Fibroblast of pulmonary artery (primary cell): ENCODE results near the gene ST6GALNAC4.
A peak's percentile ranks its signal among the peaks of the same experiment; 100 is the strongest.

Source experiments
- DNase-seq: peaks from one replicate; pipeline ENCODE4 v3.0.0-alpha.2; 2010; ENCODE audit warnings: low read depth
- H3K4me3 ChIP-seq: replicated peaks from 2 replicates; pipeline ENCODE4 v1.5.1; 2011; ENCODE audit warnings: low read depth, mild to moderate bottlenecking, control low read depth, low read length, moderate library complexity
- TF ChIP-seq, protein P1 (sequence below): IDR thresholded peaks from 2 replicates; pipeline ENCODE4 v1.5.1; 2011; ENCODE audit warnings: mild to moderate bottlenecking, control low read depth, low read length, inconsistent platforms; ENCODE audit errors: missing control alignments

The ST6GALNAC4 gene

DNA sequence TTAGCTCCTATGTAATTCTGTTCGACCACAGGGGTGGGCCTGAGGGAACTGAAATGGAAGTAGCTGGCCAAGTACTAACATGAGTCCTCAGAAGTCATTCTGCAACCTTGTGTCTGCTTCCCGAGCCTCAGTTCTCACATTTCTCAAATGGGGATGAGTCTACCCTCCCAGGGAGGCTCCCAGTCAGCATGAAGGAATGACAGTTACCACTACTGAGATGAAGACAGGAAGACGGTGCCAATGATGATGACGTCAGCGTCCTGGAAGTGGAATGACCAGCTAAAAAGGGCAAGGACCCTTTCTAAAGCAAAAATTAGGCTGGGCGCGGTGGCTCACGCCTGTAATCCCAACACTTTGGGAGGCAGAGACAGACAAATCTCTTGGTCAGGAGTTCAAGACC is 6.9 kb upstream of the ST6GALNAC4 start:
- peak; percentile 73 for DNase-seq
- TF ChIP-seq, protein P1, sequence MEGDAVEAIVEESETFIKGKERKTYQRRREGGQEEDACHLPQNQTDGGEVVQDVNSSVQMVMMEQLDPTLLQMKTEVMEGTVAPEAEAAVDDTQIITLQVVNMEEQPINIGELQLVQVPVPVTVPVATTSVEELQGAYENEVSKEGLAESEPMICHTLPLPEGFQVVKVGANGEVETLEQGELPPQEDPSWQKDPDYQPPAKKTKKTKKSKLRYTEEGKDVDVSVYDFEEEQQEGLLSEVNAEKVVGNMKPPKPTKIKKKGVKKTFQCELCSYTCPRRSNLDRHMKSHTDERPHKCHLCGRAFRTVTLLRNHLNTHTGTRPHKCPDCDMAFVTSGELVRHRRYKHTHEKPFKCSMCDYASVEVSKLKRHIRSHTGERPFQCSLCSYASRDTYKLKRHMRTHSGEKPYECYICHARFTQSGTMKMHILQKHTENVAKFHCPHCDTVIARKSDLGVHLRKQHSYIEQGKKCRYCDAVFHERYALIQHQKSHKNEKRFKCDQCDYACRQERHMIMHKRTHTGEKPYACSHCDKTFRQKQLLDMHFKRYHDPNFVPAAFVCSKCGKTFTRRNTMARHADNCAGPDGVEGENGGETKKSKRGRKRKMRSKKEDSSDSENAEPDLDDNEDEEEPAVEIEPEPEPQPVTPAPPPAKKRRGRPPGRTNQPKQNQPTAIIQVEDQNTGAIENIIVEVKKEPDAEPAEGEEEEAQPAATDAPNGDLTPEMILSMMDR: no peak
- H3K4me3 ChIP-seq: no peak overlapping the region

DNA sequence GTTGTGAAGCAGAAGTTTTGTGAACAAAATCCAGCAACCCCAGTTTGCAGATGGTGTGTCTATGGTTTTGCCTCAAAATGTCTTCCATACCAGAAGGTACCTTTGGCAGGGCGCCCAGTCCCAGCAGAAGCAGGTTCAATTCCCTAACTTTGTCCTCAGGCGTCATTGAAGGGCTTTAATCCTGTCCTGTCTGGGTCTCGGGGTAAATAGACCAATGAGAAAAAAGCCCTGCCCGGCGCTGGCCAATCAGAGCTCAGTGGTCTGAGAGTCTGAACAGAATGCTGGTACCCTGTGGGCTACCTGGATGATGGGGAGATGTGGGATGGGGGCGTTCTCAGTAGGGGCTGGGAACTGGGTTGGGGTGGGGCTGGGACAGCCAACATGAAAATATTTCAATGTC is 6.2 kb upstream of the ST6GALNAC4 start:
- no peak overlapping the region for H3K4me3 ChIP-seq
- no peak for DNase-seq
- TF ChIP-seq, protein P1: no peak

DNA sequence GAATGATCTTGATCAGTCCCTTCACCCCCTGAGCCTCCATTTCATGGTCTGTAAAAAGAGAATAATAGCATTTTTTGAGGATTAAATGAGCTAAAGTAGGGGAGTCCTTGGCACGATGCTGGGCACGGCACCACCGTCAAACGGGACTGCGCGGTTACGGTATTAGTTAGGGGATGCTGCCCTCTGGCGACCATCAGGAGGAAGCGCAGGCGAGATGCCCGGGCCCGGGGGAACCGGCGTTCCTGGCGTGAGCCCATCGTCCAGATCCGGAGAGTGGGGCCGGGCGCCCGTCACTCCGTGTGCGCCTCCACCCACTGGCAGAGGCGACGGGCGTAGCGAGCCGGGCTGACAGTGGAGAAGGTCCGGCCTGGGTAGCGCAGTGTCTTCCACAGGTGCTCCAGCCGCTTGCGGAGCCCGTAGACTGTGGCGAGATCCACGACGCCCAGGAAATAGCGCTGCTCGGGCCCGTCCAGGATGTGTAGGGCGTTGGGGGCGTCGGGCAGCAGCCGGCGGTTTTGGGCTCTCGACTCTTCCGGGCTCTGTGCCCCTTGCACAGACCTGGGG is 4.8 kb upstream of the ST6GALNAC4 start:
- TF ChIP-seq, protein P1: peak; percentile 74
- DNase-seq: peak; percentile 59
- peak overlapping the region; percentile 24 for H3K4me3 ChIP-seq

DNA sequence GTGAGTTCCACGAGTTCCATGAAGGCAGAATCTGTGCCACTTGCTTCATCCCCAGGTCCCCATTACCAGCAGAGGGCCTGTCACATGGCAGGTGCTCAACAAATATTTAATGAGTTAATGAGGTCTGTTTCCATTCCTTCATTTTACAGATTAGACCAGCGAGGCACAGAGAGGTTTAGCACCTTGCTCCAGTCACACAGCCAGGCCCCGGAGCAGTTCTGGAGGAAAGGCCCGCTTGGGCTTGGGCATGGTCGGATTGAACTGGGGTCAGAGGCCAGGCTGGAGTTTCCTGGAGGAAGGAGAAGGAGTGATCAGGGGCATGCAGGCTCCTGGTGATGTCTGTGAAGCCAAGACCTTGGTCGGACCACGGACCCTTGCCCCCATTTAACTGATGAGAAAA is 4.0 kb upstream of the ST6GALNAC4 start:
- DNase-seq: no peak
- TF ChIP-seq, protein P1: no peak
- no peak overlapping the region for H3K4me3 ChIP-seq

DNA sequence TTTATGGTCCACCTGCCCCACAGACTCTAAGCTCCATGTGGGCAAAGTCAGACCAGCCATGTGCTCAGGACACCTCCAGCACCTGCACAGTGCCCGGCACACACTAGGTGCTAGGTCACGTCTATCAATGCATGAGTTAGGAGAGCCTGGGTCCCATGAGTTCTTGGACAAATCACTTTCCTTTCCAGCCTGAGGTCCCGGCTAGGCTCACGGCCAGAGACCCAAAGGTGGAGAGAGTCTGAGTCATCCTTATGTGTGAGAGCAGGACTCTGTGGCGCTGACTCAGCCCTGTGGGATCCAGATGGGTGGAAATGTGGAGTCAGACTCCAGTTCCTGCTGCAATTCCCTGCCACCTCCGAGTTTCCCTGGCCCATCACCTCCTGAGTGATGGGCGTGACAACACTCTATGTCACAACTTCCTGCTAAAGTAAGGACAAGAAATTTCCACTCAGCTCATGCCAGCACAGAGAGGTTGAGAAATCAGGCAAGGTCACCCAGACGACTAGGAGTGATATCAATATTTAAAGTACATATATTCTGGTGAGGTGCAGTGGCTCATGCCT is 2.5 kb upstream of the ST6GALNAC4 start:
- TF ChIP-seq, protein P1: no peak
- no peak overlapping the region for H3K4me3 ChIP-seq
- DNase-seq: peak; percentile 99

DNA sequence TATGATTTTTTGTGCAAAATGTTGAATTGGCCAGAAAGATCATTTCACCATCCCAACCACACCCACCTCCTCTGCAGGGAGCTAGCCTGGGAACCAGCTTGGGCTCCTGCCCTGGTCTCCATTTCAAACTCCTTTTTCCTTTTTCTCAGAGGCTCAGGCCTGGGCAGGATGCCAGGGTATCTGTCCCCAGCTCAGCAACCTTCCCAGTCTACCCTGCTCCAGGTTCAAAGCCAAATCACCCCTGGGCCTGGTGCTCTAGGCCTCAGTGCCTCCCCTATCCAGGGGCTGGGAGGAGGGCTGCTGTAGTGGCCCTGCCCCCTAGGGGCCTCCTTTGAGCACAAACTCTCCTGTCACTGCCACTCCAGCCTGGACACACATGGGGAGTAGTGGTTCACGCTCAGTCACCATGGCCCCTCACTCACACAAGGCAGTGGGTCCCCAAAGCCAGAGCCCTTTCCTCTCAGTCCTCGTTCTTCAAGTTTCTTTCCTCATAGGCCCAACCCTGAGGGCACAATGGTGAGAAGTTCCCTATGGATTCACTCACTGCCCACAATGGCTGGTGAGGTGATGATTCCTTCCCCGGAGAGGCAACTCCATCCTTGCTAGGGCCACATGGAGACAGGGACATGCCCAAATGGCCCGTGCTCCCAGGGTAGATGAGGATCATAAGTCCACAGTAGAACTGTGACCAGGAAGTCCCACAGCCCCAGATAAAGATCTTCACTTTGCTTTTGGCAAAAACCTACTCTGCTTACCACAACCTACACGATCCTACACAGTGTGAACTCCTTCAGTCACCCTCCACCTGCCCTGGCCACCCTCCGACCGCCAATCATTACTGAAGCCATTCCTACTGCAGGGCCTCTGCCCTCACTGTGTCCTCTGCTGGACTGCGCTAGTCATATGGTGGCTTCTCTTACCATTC is 1.6 kb upstream of the ST6GALNAC4 start:
- DNase-seq: peak; percentile 65
- TF ChIP-seq, protein P1: peak; percentile 4
- H3K4me3 ChIP-seq: no peak overlapping the region
